ENCODE measurements around the gene NKAIN4. TPM values are rescaled to one million over a fixed set of nuclear protein-coding genes. Genes with fewer than 3 reads are reported as not detected.

Gene NKAIN4
- total and polyA plus RNA-seq, 2 experiments from 2014 or later: 12.6 to 13.2 TPM

- H3K9me3 Mint-ChIP-seq: no peaks in the 10 kb centered on the region; the same call in 2 of the 3 replicates
- H3K27me3 ChIP-seq (ENCODE audit: insufficient read depth): 0 out of 2 replicates have a peak, but pooled peaks cover 3% of the 10 kb centered on the region
- no peak overlapping the region for H2AFZ ChIP-seq
- H3K4me3 ChIP-seq: no peak overlapping the region
- no peak overlapping the region for H3K27ac ChIP-seq (ENCODE audit: low read depth)
- H3K36me3 ChIP-seq (ENCODE audit: insufficient read depth): no peaks in the 10 kb centered on the region
- no peak overlapping the region for H3K4me3 Mint-ChIP-seq
- TF ChIP-seq NANOG (IDR thresholded peaks at IDR 0.05; ENCODE audit: borderline replicate concordance) (no peak), ETS1 (IDR thresholded peaks at IDR 0.05) (no peak), POLR2AphosphoS5 (IDR thresholded peaks at IDR 0.05; ENCODE audit: low read depth) (no peak), STAT1 (IDR thresholded peaks at IDR 0.05; ENCODE audit: unreplicated experiment) (no peak), JUNB (IDR thresholded peaks at IDR 0.05; ENCODE audit: unreplicated experiment) (no peak), EZH2phosphoT487 (IDR thresholded peaks at IDR 0.05; ENCODE audit: unreplicated experiment) (no peak), CTCF (conservative IDR thresholded peaks at IDR 0.05; ENCODE audit: low read depth in 2 of 2) (no peak), ZNF114 (CRISPR knock-in tag; IDR thresholded peaks at IDR 0.05) (no peak)
- no peaks in the 10 kb centered on the region for H4K20me1 ChIP-seq (replicated peaks; ENCODE audit: insufficient read depth)
- no peaks in the 10 kb centered on the region for H3K9me2 ChIP-seq (ENCODE audit: insufficient read depth)
- peaks cover 40% of the 10 kb centered on the region for H3K4me1 Mint-ChIP-seq
- peaks cover 28% of the 10 kb centered on the region for H3K4me1 ChIP-seq (ENCODE audit: insufficient read depth)
- no peak for ATAC-seq
- no peaks in the 10 kb centered on the region for H3K36me3 Mint-ChIP-seq (ENCODE audit: low read depth)
- H3F3A ChIP-seq (replicated peaks; ENCODE audit: low read depth): peaks cover 7% of the 10 kb centered on the region; the same call in 1 of the 2 replicates
- H3K27ac Mint-ChIP-seq: no peak overlapping the region
- H3K79me2 ChIP-seq (replicated peaks; ENCODE audit: insufficient read depth): no peaks in the 10 kb centered on the region
- H3K27me3 Mint-ChIP-seq (ENCODE audit: insufficient read depth, low read depth, poor library complexity): peaks cover 21% of the 10 kb centered on the region
- DNase-seq (ENCODE audit: low spot score): no peak
- H3K4me2 ChIP-seq: no peak overlapping the region
These were observed 20.3 kb downstream of the NKAIN4 start for GRCh38 chr20:63233924-63234323.

GRCh38 chr20:63233061-63233344 is 21.3 kb downstream of the NKAIN4 start:
- ATAC-seq: no peak
- Histone ChIP-seq H3K4me2 (no peak overlapping the region), H3K9me2 (ENCODE audit: insufficient read depth) (no peaks in the 10 kb centered on the region), H3K4me3 (no peak overlapping the region), H3F3A (replicated peaks; ENCODE audit: low read depth) (peaks cover 7% of the 10 kb centered on the region; the same call in 1 of the 2 replicates), H3K27me3 (ENCODE audit: insufficient read depth) (0 out of 2 replicates have a peak, but pooled peaks cover 3% of the 10 kb centered on the region), H3K4me1 (ENCODE audit: insufficient read depth) (peaks cover 36% of the 10 kb centered on the region), H2AFZ (no peak overlapping the region), H4K20me1 (replicated peaks; ENCODE audit: insufficient read depth) (no peaks in the 10 kb centered on the region), H3K27ac (ENCODE audit: low read depth) (no peak overlapping the region), H3K36me3 (ENCODE audit: insufficient read depth) (no peaks in the 10 kb centered on the region), H3K79me2 (replicated peaks; ENCODE audit: insufficient read depth) (no peaks in the 10 kb centered on the region)
- no peak overlapping the region for H3K27ac Mint-ChIP-seq
- no peaks in the 10 kb centered on the region for H3K36me3 Mint-ChIP-seq (ENCODE audit: low read depth)
- no peak overlapping the region; the same call in 2 of the 3 replicates for H3K4me3 Mint-ChIP-seq
- no peak for DNase-seq (ENCODE audit: low spot score)
- no peaks in the 10 kb centered on the region; the same call in 2 of the 3 replicates for H3K9me3 Mint-ChIP-seq
- peaks cover 46% of the 10 kb centered on the region for H3K4me1 Mint-ChIP-seq
- peaks cover 25% of the 10 kb centered on the region for H3K27me3 Mint-ChIP-seq (ENCODE audit: insufficient read depth, low read depth, poor library complexity)
- TF ChIP-seq CREB1 (CRISPR knock-in tag; IDR thresholded peaks at IDR 0.05; ENCODE audit: low read depth) (no peak), EZH2 (IDR thresholded peaks at IDR 0.05; ENCODE audit: low read depth, unreplicated experiment) (no peak), REST (IDR thresholded peaks at IDR 0.05; ENCODE audit: unreplicated experiment) (no peak), ZNF114 (CRISPR knock-in tag; IDR thresholded peaks at IDR 0.05) (no peak), ETS1 (IDR thresholded peaks at IDR 0.05) (no peak), STAT1 (IDR thresholded peaks at IDR 0.05; ENCODE audit: unreplicated experiment) (no peak), NANOG (IDR thresholded peaks at IDR 0.05; ENCODE audit: borderline replicate concordance) (no peak), POLR2AphosphoS5 (IDR thresholded peaks at IDR 0.05; ENCODE audit: low read depth) (no peak), CTCF (conservative IDR thresholded peaks at IDR 0.05; ENCODE audit: low read depth in 2 of 2) (no peak), EZH2phosphoT487 (IDR thresholded peaks at IDR 0.05; ENCODE audit: unreplicated experiment) (no peak), JUNB (IDR thresholded peaks at IDR 0.05; ENCODE audit: unreplicated experiment) (no peak), ZNF331 (CRISPR knock-in tag; IDR thresholded peaks at IDR 0.05; ENCODE audit: low read depth) (no peak)
